Breast epithelium (tissue), 3 donors: Measurements from ENCODE around the gene HRH2.

Experiments used
- CTCF ChIP-seq, 3 donors: fragments of 450-650 bp; IDR thresholded peaks; one replicate each; pipeline ENCODE4 v1.5.1; 2016 to 2017; ENCODE audit warnings: antibody characterized with exemption in 3 of 3, mild to moderate bottlenecking in 3 of 3, moderate library complexity in 3 of 3
- POLR2A ChIP-seq: fragments of 450-650 bp; IDR thresholded peaks from one replicate; pipeline ENCODE4 v1.6.1; 2016; ENCODE audit warnings: antibody characterized with exemption, mild to moderate bottlenecking, moderate library complexity

DNA sequence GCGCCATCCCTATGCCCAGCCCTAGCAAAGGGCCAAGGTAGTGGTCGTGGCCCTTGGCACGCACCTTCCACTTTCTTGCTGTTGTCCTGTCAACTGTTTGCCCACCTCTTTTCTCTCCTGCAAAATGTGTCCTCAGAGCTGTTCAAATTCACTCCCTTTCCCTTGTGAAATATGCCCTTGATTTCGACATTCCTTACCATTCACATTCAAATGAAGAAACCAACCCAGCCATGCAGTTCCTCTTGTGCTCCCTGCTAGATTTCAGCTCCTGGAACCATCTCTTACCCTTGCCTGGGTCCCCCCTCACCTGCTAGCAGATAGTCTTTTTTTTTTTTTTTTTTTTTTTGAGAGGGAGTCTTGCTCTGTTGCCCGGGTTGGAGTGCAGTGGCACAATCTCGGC is 19.6 kb upstream of the HRH2 start:
- TF ChIP-seq CTCF (IDR thresholded peaks at IDR 0.05) (no peak), POLR2A (no peak)
